K562 (cell line): ENCODE results near the gene HYOU1.
A peak's percentile ranks its signal among the peaks of the same experiment; 100 is the strongest.

Experiments
- NR2C2 ChIP-seq, 2 experiments: fragments of 200-800 bp in 1 of 2; sonication (Bioruptor generic) in 1 of 2; sonication (generic) in 1 of 2; formaldehyde crosslinking in 1 of 2; IDR thresholded peaks; 2 replicates each; pipeline versions ENCODE4 v1.6.1 to v1.8.0; 2016 to 2022; ENCODE audit warnings: mild to moderate bottlenecking in 1 of 2, missing compliant biosample characterization in 1 of 2, missing genetic modification characterization in 1 of 2, missing genetic modification reagents in 1 of 2
- ZNF408 ChIP-seq: fragments of 250-450 bp; sonication (Bioruptor Pico); IDR thresholded peaks from 2 replicates; pipeline ENCODE4 v1.4.0; 2020; ENCODE audit warnings: low read depth, mild to moderate bottlenecking, moderate library complexity
- ZNF76 ChIP-seq: fragments of 250-450 bp; sonication (Bioruptor Pico); IDR thresholded peaks from 2 replicates; pipeline ENCODE4 v1.4.0; 2020; ENCODE audit warnings: mild to moderate bottlenecking, moderate library complexity, borderline replicate concordance
- TF ChIP-seq, protein P1 (sequence below): fragments of 250-450 bp; sonication (Bioruptor Pico); IDR thresholded peaks from 2 replicates; pipeline ENCODE4 v1.5.0; 2021

DNA sequence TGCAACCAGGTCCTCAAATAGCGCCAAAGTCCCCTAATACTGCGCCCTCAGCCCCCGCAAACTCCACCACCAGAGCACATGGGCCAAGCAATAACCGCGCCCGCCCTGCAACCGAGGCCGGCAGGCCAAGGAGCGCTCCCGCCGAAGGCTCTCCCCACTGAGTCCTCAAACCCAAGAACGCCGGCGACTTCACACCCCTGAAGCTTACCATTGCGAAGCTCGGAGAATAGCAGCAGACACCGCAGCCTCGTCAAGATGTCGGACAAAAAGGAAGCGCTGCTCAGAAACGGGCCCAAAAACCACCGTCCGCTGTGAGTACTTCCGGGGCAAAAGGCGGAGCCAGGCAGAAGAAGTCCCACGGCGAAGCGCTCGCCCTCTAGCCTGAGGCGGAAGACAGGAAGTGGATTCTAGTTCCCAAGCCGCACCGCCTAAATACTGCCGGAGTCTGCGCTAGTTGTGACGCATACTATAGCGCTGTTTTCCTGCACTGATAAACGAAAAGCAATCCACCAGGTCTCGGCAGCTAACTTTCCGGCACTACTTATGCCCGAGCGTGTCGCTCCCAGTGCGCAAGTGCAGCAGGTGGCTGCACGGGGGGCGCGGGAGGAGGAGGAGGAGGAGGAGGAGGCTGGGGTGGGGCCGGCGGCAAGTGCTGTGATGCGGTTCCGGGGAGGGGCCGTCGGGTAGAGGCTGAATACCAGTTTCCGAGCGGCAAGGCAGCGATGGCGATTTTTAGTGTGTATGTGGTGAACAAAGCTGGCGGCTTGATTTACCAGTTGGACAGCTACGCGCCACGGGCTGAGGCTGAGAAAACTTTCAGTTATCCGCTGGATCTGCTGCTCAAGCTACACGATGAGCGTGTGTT lies 38.7 kb downstream of the HYOU1 start, which contains the start of the genes RPS25 and TRAPPC4:
- TF ChIP-seq, protein P1, sequence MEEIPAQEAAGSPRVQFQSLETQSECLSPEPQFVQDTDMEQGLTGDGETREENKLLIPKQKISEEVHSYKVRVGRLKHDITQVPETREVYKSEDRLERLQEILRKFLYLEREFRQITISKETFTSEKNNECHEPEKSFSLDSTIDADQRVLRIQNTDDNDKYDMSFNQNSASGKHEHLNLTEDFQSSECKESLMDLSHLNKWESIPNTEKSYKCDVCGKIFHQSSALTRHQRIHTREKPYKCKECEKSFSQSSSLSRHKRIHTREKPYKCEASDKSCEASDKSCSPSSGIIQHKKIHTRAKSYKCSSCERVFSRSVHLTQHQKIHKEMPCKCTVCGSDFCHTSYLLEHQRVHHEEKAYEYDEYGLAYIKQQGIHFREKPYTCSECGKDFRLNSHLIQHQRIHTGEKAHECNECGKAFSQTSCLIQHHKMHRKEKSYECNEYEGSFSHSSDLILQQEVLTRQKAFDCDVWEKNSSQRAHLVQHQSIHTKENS (CRISPR knock-in tag): no peak
- TF ChIP-seq NR2C2 (CRISPR knock-in tag; IDR thresholded peaks at IDR 0.05): peak; percentile 100
- peak; percentile 100 for TF ChIP-seq NR2C2 (tag; IDR thresholded peaks at IDR 0.05)
- TF ChIP-seq ZNF408 (CRISPR knock-in tag): no peak
- TF ChIP-seq ZNF76 (CRISPR knock-in tag): no peak
